Measurements from ENCODE around the gene MAGEC3. TPM values are rescaled to one million over a fixed set of nuclear protein-coding genes. Genes with fewer than 3 reads are reported as not detected.

MAGEC3 gene
- total and polyA plus RNA-seq, 10 of the 15 experiments (the other 5 are each of a cell fraction or from before 2014, with no cell fraction given) = not detected

- TF ChIP-seq PRDM15 (CRISPR knock-in tag; IDR thresholded peaks at IDR 0.05) (no peak), SRF (IDR thresholded peaks at IDR 0.05; ENCODE audit: low read depth in 2 of 2, low read length in 2 of 2) (no peak), IRF4 (IDR thresholded peaks at IDR 0.05; ENCODE audit: low read depth, low read length) (no peak)
These were observed 46.3 kb upstream of the MAGEC3 start (continued) for GRCh38 chrX:141791856-141792255.

- no peak overlapping the region for H3K4me3 ChIP-seq
- ChIA-PET CTCF (no interaction called here), RAD21 (ENCODE audit: unreplicated experiment) (no interaction called here), SMC1A (ENCODE audit: uncharacterized antibody, unreplicated experiment) (no interaction called here), POLR2A (no interaction called here)
- H3K27me3 ChIP-seq (replicated peaks in 1 of 2; ENCODE audit: control insufficient read depth in 2 of 2, insufficient read depth in 2 of 2, low read length in 1 of 2) = no peaks in the 10 kb centered on the region
- no peaks in the 10 kb centered on the region for H3K79me2 ChIP-seq (ENCODE audit: control insufficient read depth, insufficient read depth, low read length)
- no peaks in the 10 kb centered on the region for H3K9me3 ChIP-seq (replicated peaks; ENCODE audit: control insufficient read depth, insufficient read depth, low read length)
- H3K27ac ChIP-seq (ENCODE audit: control insufficient read depth, insufficient read depth) = no peak overlapping the region
- H2AFZ ChIP-seq (ENCODE audit: control insufficient read depth, low read depth, low read length) = no peak overlapping the region
- BruUV-seq (replicated peaks) = no TSS peak
- ATAC-seq = no peak
- DNase-seq (ENCODE audit: low read depth, low spot score) = no peak
- TF ChIP-seq E4F1 (IDR thresholded peaks at IDR 0.05; ENCODE audit: borderline replicate concordance, partially characterized antibody) (no peak), NR2C1 (IDR thresholded peaks at IDR 0.05) (no peak), SMAD5 (IDR thresholded peaks at IDR 0.05; ENCODE audit: low read depth) (no peak)
- no peak overlapping the region for H3K9ac ChIP-seq (ENCODE audit: control insufficient read depth, insufficient read depth, low read length)
- H3K36me3 ChIP-seq (ENCODE audit: control insufficient read depth in 2 of 2, insufficient read depth in 2 of 2, low read length in 1 of 2) = no peaks in the 10 kb centered on the region
- H3K4me2 ChIP-seq (ENCODE audit: control insufficient read depth, insufficient read depth) = no peak overlapping the region
- FAIRE-seq = no peak
- intact Hi-C loops (cut with micrococcal nuclease; ENCODE audit: unreplicated experiment) (no loop called here), in situ Hi-C loops (cut with MboI) (no loop called here)
- H3K4me1 ChIP-seq (ENCODE audit: control insufficient read depth, insufficient read depth, low read length) = no peaks in the 10 kb centered on the region
- 0% methylated on average over 1 of the region's 1 CpG for WGBS (ENCODE audit: insufficient coverage, insufficient replicate concordance, low lambda C conversion rate, missing lambda C conversion rate)
- H4K20me1 ChIP-seq (ENCODE audit: control insufficient read depth, insufficient read depth) = no peaks in the 10 kb centered on the region
These were observed 26.7 kb upstream of the MAGEC3 start for GRCh38 chrX:141811438-141811837.

Measured in GM12878 (cell line).